ENCODE measurements around the gene ZNF516.

Gene ZNF516

DNA sequence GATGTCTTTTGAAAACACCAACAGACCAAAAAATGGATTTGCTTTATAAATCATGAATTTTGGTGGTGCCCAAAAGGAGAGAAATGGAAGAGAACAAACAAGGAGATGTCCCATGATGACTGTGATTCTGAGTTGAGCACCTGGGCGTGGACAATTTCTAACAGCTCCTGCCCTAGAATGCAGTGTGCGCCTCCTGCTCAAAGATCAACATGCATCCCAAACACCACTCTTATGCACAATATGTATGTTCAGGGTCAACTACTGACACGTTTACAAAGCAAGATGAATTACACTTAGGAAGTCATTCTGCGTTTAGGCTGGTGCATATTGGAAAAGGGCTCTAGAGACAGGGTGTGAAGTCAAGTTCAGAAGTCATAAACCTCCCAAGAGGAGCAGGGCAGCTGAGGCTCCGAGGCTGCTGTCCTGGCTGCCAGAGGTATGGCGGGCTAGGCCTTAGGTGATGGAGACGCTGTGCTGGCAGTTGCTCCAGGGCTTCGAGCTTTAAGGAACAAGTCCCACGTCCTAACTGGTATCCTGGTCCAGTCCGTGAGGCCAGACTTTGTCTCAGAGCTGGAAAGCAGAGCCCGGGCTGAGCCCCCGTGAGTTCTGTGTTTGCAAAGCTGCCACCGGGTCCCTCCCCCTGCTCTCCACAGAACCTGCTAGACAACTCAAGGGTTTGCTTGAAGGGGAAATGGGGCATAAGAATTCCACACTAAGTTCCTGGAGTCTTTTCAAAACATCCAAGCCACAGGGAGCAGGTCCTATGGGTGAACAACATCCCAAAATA, 74.0 kb downstream of the ZNF516 start:
- DNase-seq, result no peak

GRCh38 chr18:76419811-76420210, 75.2 kb downstream of the ZNF516 start:
- no peak for DNase-seq

- DNase-seq, result no peak
Measured at GRCh38 chr18:76416911-76417310, 78.1 kb downstream of the ZNF516 start.

GRCh38 chr18:76414936-76415621, 80.0 kb downstream of the ZNF516 start:
- DNase-seq, result no peak

GRCh38 chr18:76412818-76413565, 82.0 kb downstream of the ZNF516 start:
- no peak for DNase-seq

DNA sequence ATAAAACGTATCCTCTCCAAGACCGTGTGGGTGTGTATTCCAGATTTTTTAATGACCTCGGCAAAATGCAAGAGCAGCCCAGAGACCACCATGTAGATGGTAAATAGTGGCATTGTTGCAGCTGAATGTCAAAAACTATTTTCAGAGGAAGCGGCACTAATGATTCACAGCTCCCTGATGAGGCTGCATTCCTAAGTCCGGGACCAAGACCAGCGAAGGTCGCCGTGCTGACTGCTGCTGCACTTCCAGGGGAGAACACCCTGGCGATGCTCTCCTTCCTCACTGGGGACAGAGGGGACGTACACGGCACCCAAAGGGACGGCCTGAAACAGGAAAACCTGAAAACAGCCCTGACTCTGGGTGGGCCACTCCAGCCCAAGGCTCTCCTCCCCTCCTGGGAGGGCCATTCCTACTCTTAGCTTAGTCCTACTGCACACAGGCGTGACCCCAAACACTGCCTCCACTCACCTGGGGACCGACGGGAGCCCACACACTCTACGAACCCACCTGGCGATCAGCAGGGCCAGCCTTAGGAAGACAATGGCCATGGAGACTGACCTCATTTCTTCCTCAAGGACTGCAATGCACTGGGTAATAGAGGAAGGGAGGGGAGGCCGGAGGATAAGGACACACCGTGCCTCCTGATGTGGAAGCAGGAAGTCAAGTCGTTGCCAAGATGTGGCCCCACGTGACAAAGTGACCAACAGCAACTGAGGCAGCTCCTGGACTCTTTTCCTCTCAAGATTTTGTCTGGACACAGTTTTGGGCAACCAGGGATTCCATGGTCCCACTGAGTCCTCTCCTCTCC, 82.8 kb downstream of the ZNF516 start:
- DNase-seq, result no peak

DNA sequence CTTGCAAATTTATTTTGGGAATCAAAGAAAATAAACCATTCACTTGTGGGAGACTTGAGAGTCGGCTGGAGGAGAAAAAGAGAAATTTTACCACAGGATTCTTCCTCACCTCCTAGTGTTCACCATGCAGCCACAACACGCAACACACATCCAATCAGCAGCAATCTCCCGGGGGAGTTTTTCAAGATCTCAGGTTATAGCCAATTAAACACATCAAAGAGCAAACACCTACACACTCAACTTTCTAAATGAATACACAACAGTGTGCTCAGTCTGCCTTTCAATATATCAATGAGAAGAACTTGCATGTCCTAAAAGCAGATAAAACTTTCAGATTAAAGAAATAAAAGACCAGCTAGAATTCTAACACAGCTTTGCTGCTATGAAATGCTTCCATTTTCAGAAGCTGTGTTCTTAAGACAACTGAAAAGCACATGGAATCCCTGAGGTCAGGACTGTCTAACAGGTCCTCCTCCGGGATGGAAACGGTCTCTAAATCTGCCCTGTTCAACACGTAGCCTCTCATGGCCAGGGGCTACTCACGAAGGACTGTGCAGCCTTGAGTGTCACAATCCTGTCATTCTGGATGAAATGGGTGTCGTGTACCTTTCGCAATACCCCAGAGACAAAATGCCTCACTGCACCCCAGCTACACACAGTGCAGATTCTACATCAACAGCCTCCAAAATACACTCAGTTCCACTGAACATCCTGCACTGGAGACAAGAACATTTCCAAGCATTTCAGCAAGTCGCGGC, 84.2 kb downstream of the ZNF516 start:
- no peak for DNase-seq

- DNase-seq, result no peak
Measured at GRCh38 chr18:76410033-76410432, 85.0 kb downstream of the ZNF516 start.

GRCh38 chr18:76408480-76409067, 86.5 kb downstream of the ZNF516 start:
- DNase-seq, result no peak

DNA sequence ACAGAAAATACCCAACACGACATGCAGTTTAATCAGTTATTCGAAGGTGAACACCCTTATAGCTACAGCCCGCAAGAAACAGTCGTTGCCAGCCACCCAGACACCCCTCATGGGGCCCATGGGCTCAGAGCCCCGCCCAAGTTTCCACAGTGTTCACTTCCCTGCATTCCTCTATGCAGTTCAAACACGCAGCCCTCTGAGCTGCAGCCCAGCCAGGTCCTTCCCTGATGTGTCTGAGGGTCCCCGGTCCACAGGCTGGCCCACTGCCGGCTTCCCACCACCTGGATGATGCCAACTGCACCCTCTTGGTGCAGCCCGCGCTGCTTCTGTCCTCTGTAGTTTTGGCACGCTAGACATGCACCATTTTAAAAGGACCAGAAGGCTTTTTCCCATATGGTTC, 87.4 kb downstream of the ZNF516 start:
- DNase-seq, result no peak

- DNase-seq, result no peak
Measured at GRCh38 chr18:76406791-76407190, 88.3 kb downstream of the ZNF516 start.

DNA sequence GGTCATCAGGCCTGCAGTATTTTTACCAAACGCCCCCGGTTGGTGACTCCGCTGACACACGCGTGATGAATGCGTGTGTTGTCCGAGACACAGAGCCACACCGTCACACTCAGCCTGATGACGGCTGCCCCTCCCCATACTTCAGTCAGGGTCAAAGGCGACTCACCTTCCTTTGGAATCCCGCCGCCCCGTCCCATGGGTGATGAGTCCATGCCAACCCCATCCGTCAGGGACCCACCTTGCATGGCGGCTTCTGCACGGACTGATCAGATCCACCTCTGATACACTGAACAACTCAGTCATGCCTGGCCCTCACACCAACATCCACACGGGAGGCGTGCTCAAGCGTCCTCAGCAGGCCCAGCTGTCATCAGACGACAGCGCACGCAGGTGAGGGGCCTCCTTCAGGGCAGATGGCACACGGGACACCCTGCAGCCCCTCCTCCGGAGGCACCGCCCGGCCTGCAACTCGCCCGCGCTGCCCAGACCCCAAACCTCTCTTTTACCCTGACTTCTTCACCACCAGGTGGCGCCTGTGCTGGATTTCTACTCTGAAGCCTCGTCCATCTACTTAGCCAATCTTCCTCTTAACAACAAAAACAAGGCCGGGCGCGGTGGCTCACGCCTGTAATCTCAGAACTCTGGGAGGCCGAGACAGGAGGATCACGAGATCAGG, 89.2 kb downstream of the ZNF516 start:
- no peak for DNase-seq

DNA sequence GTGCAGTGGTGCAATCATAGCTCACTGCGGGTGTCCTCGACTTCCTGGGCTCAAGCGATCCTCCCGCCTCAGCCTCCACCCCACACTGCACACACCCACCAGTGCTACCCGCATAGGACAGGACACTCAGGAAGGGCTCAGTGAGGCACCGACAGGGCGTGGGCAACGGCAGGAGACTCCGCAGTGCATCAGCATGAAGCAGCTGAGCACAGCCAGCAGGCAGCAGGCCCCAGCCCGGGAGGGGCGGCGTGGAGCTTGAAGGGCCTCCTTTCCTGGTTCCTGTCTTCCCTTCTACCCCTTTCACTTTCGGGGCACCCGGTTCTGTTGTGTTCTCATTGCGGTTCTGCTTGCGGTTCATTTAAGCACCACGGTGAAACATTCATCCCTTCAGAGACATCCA, 89.8 kb downstream of the ZNF516 start:
- DNase-seq, result no peak

GRCh38 chr18:76404345-76404831, 90.7 kb downstream of the ZNF516 start:
- DNase-seq, result no peak

GRCh38 chr18:76402026-76402990, 92.7 kb downstream of the ZNF516 start:
- DNase-seq, result no peak

DNA sequence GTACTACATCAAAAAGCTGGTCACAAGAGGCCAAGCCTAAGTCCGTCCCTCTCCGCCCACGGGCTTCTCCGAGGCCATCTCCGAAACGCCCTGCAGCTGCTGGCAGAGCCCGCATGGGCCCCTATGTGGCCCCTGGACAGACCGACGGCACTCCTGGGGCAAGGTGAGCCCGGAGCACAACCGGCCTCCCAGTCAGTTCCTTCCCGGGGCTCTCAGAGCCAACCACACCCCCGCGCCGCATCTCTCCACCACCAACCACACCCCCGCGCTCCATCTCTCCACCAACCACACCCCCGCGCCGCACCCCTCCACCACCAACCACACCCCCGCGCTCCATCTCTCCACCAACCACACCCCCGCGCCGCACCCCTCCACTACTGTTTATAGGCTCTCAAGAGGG, 93.5 kb downstream of the ZNF516 start:
- DNase-seq, result no peak

- DNase-seq, result no peak
Measured at GRCh38 chr18:76399613-76400391, 95.2 kb downstream of the ZNF516 start.

GRCh38 chr18:76398896-76399612, 96.0 kb downstream of the ZNF516 start:
- DNase-seq, result peak; percentile 45

Data from NCI-H1694 treated with DMSO at 0.1 percent for 48 hours (cell line).